Caco-2 (cell line): Measurements from ENCODE around the gene KIAA1755. TPM values are rescaled to one million over a fixed set of nuclear protein-coding genes. Genes with fewer than 3 reads are reported as not detected.

Experiments used
- BruUV-seq: library from RNA; stranded (reverse); fragments of 400-500 nt; replicated peaks from 2 replicates; lab custom pipeline; 2021; lab: Mats Ljungman, UMichigan
- CTCF ChIA-PET: fragments of 300-600 bp; sonication (Branson Sonifier 250); formaldehyde crosslinking; loops from one replicate; lab custom pipeline; 2022; ENCODE audit warnings: antibody characterized with exemption; lab: Charles Lee
- POLR2A ChIA-PET: fragments of 300-600 bp; sonication (Branson Sonifier 250); formaldehyde crosslinking; loops from one replicate; lab custom pipeline; 2022; ENCODE audit warnings: antibody characterized with exemption; lab: Charles Lee
- DNase-seq, 2 experiments: peaks; one replicate each; pipeline versions ENCODE4 v3.0.0 to v3.0.0-alpha.2; 2020 to 2022
- H3K27me3 ChIP-seq: replicated peaks from 2 replicates; pipeline ENCODE4 v1.6.0; 2011; ENCODE audit warnings: low read length; ENCODE audit not compliant: control insufficient read depth, insufficient read depth
- H3K36me3 ChIP-seq: 2 replicates; pipeline ENCODE4 v1.5.1; 2011; ENCODE audit warnings: low read length; ENCODE audit not compliant: control insufficient read depth, insufficient read depth
- H3K4me1 ChIP-seq: fragments of 250-450 bp; sonication (Bioruptor Pico); 2 replicates; pipeline ENCODE4 v1.5.1; 2020; ENCODE audit warnings: mild to moderate bottlenecking
- H3K4me3 ChIP-seq: 2 replicates; pipeline ENCODE4 v1.5.1; 2011; ENCODE audit warnings: low read depth, mild to moderate bottlenecking, control low read depth, low read length
- H3K9me3 ChIP-seq: fragments of 250-450 bp; sonication (Bioruptor Pico); 2 replicates; pipeline ENCODE4 v1.5.1; 2020; ENCODE audit warnings: mild to moderate bottlenecking, moderate library complexity
- H3K27ac Mint-ChIP-seq: one replicate; pipeline ENCODE4 v1.8.0; 2022; ENCODE audit warnings: mixed read lengths; ENCODE audit not compliant: unreplicated experiment
- H3K27me3 Mint-ChIP-seq: one replicate; pipeline ENCODE4 v1.8.0; 2022; ENCODE audit warnings: mixed read lengths; ENCODE audit not compliant: insufficient read depth, unreplicated experiment
- H3K36me3 Mint-ChIP-seq: one replicate; pipeline ENCODE4 v1.8.0; 2022; ENCODE audit warnings: mild to moderate bottlenecking, mixed read lengths; ENCODE audit not compliant: insufficient read depth, unreplicated experiment
- H3K4me1 Mint-ChIP-seq: one replicate; pipeline ENCODE4 v1.8.0; 2022; ENCODE audit warnings: low read depth, mixed read lengths; ENCODE audit not compliant: unreplicated experiment
- H3K4me3 Mint-ChIP-seq: one replicate; pipeline ENCODE4 v1.8.0; 2022; ENCODE audit warnings: mild to moderate bottlenecking, moderate library complexity, mixed read lengths; ENCODE audit not compliant: unreplicated experiment
- H3K9me3 Mint-ChIP-seq: one replicate; pipeline ENCODE4 v1.8.0; 2022; ENCODE audit warnings: mixed read lengths; ENCODE audit not compliant: unreplicated experiment
- intact Hi-C: fragments of 100-400 bp; cut with micrococcal nuclease; formaldehyde crosslinking; loops from one replicate; pipeline ENCODE4 v1.10.0; 2022; ENCODE audit not compliant: unreplicated experiment
- total RNA-seq: library from RNA; stranded (reverse); gene quantifications from 2 replicates; pipeline ENCODE4 v1.2.3, GENCODE V29; 2022
- TF ChIP-seq, protein P1 (sequence below), 2 experiments: fragments of 200-600 bp in 1 of 2; IDR thresholded peaks; 1 replicate in 1 of 2; 2 replicates in 1 of 2; pipeline versions ENCODE4 v1.5.1 to v1.8.0; 2011 to 2022; ENCODE audit warnings: antibody characterized with exemption in 1 of 2, control low read depth in 1 of 2, inconsistent platforms in 1 of 2, low read depth in 1 of 2, low read length in 1 of 2, mild to moderate bottlenecking in 1 of 2, moderate library complexity in 1 of 2; ENCODE audit not compliant: insufficient read depth in 1 of 2, severe bottlenecking in 1 of 2, unreplicated experiment in 1 of 2

KIAA1755 gene
- total RNA-seq, 1 experiment from 2014 or later: 0.20 TPM

DNA sequence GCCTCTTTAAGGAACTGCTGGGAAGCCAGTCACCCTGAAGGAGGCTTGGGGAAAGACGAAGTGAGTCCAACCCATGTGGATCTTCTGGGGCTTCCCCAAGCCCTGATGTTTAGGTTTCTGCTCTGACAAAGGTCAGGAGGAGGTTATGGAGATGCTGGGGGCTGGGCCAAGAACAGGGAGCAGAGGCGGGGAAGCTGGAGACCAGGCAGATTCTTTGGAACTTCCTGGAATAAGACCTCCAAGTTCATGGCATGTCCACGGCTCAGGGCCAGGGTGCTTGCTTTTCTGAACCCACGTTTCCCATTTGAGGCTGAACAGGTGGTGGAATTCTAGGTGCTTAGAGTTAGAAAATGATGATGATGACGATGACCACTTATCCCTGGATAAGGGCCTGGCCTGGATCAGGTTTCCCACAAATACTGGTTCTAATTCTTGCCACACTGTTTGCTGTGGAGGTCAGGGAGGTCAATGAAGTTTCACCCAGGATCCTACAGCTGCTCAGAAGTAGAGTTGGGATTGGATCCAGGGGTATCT lies 65.5 kb downstream of the KIAA1755 start:
- H3K4me3 Mint-ChIP-seq: no peak overlapping the region
- TF ChIP-seq, protein P1, sequence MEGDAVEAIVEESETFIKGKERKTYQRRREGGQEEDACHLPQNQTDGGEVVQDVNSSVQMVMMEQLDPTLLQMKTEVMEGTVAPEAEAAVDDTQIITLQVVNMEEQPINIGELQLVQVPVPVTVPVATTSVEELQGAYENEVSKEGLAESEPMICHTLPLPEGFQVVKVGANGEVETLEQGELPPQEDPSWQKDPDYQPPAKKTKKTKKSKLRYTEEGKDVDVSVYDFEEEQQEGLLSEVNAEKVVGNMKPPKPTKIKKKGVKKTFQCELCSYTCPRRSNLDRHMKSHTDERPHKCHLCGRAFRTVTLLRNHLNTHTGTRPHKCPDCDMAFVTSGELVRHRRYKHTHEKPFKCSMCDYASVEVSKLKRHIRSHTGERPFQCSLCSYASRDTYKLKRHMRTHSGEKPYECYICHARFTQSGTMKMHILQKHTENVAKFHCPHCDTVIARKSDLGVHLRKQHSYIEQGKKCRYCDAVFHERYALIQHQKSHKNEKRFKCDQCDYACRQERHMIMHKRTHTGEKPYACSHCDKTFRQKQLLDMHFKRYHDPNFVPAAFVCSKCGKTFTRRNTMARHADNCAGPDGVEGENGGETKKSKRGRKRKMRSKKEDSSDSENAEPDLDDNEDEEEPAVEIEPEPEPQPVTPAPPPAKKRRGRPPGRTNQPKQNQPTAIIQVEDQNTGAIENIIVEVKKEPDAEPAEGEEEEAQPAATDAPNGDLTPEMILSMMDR (IDR thresholded peaks at IDR 0.05; ENCODE audit: insufficient read depth in 1 of 2, low read depth in 1 of 2, low read length in 1 of 2, severe bottlenecking in 1 of 2, unreplicated experiment in 1 of 2): no peak
- peaks cover 12% of the 10 kb centered on the region; the same call in 1 of the 2 replicates for H3K4me1 ChIP-seq
- H3K27me3 Mint-ChIP-seq: no peaks in the 10 kb centered on the region
- no peaks in the 10 kb centered on the region for H3K27me3 ChIP-seq
- no peaks in the 10 kb centered on the region for H3K36me3 ChIP-seq
- peaks cover 7% of the 10 kb centered on the region for H3K4me1 Mint-ChIP-seq
- H3K4me3 ChIP-seq: no peak overlapping the region
- no peak overlapping the region for H3K27ac Mint-ChIP-seq
- POLR2A ChIA-PET: no interaction called here
- BruUV-seq: no TSS peak
- CTCF ChIA-PET: interaction anchor here (0.6 kb wide), 1 partner anchor 20 kb away, joined by 3 read pairs; no protein-coding TSS in a partner anchor
- H3K9me3 Mint-ChIP-seq: peaks cover 10% of the 10 kb centered on the region
- no peaks in the 10 kb centered on the region for H3K9me3 ChIP-seq
- intact Hi-C loops: no loop called here
- H3K36me3 Mint-ChIP-seq: no peaks in the 10 kb centered on the region
- DNase-seq: peak in 1 of 2 experiments; percentile 33

DNA sequence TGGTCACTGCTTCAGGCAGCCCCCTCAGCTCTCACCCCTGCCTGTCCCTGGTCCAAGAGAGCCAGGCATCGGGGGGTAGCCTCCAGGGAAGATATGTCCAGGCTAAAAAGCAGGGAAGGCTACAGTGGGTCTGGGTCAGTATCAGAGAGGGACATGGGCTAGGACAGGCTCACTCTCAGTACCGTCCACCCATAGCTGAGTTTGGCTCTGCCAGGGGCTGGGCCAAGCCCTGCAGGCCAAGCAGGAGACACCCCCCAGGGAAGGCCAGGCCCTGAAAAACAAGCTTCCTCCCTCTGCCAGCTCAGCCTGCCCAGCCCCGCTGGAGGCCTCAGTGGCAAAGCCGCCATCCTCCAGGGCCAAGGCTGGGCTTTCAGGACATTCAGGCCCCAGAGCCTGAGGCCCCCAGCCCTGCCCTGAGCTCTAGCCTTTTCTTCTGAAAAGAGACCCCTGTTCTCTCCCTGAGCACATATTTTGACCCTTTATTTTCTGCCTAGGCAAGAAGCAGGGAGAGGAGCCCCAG lies 66.9 kb downstream of the KIAA1755 start:
- Mint-ChIP-seq H3K27me3 (no peaks in the 10 kb centered on the region), H3K4me1 (peaks cover 7% of the 10 kb centered on the region), H3K27ac (no peak overlapping the region), H3K9me3 (peaks cover 10% of the 10 kb centered on the region), H3K36me3 (no peaks in the 10 kb centered on the region), H3K4me3 (no peak overlapping the region)
- no peaks in the 10 kb centered on the region for H3K27me3 ChIP-seq
- no peaks in the 10 kb centered on the region for H3K36me3 ChIP-seq
- intact Hi-C loops: no loop called here
- DNase-seq: peak in 1 of 2 experiments; percentile 29
- TF ChIP-seq, protein P1 (IDR thresholded peaks at IDR 0.05; ENCODE audit: insufficient read depth in 1 of 2, low read depth in 1 of 2, low read length in 1 of 2, severe bottlenecking in 1 of 2, unreplicated experiment in 1 of 2): no peak
- ChIA-PET CTCF (interaction anchor here (1.1 kb wide), 1 partner anchor 27 kb away, joined by 3 read pairs; no protein-coding TSS in a partner anchor), POLR2A (no interaction called here)
- no TSS peak for BruUV-seq
- H3K4me1 ChIP-seq: peaks cover 12% of the 10 kb centered on the region; the same call in 1 of the 2 replicates
- H3K9me3 ChIP-seq: no peaks in the 10 kb centered on the region
- no peak overlapping the region for H3K4me3 ChIP-seq

DNA sequence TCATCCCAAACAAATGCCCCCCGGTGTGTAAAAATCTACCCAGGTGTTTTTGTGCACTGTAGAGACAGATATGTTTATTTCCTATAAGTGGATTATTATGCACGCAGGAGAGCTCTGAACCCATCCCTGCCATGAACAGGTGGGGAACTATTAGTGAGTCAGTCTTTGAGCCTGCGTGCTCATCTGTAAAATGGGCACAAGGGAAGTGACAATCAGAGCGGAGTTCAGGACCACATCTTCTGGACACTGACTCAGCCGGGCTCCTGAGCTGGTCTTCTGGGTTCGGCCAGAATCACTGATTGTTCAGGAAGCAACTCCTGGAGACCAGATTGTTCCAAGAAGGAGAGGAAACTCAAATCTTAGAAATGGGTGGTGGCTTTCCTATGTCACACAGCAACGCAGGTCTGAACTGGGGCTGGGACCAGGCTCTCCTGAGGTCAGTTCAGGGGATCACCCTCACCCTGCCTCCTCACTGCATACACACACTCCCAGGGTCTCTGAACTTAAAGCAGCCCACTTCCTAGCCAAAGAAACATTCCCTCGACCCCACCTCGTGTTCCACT lies 68.1 kb downstream of the KIAA1755 start:
- Histone ChIP-seq H3K4me3 (no peak overlapping the region), H3K36me3 (no peaks in the 10 kb centered on the region), H3K4me1 (peaks cover 12% of the 10 kb centered on the region; the same call in 1 of the 2 replicates), H3K27me3 (no peaks in the 10 kb centered on the region), H3K9me3 (no peaks in the 10 kb centered on the region)
- POLR2A ChIA-PET: no interaction called here
- CTCF ChIA-PET: interaction anchor here (0.8 kb wide), 1 partner anchor 69 kb away, joined by 4 read pairs; no protein-coding TSS in a partner anchor
- Mint-ChIP-seq H3K27ac (no peak overlapping the region), H3K4me1 (peaks cover 7% of the 10 kb centered on the region), H3K9me3 (peaks cover 10% of the 10 kb centered on the region), H3K36me3 (no peaks in the 10 kb centered on the region), H3K4me3 (no peak overlapping the region), H3K27me3 (no peaks in the 10 kb centered on the region)
- DNase-seq: peak in 1 of 2 experiments; percentile 34
- TF ChIP-seq, protein P1 (IDR thresholded peaks at IDR 0.05; ENCODE audit: insufficient read depth in 1 of 2, low read depth in 1 of 2, low read length in 1 of 2, severe bottlenecking in 1 of 2, unreplicated experiment in 1 of 2): no peak
- intact Hi-C loops: no loop called here
- no TSS peak for BruUV-seq
